K562 (cell line): Measurements from ENCODE around the gene TLE6. TPM values are rescaled to one million over a fixed set of nuclear protein-coding genes. Genes with fewer than 3 reads are reported as not detected.

Source experiments
- BRCA1 ChIP-seq, 2 experiments: fragments of 450-650 bp in 1 of 2; sonication (generic) in 1 of 2; formaldehyde crosslinking in 1 of 2; IDR thresholded peaks; 2 replicates each; pipeline versions ENCODE4 v1.5.0 to v1.6.1; 2017 to 2020; ENCODE audit warnings: mild to moderate bottlenecking in 1 of 2, missing genetic modification reagents in 1 of 2
- CBFB ChIP-seq: sonication (generic); formaldehyde crosslinking; IDR thresholded peaks from 2 replicates; pipeline ENCODE4 v1.4.0; 2020; ENCODE audit warnings: mild to moderate bottlenecking, missing genetic modification reagents
- EP300 ChIP-seq: IDR thresholded peaks from 2 replicates; pipeline ENCODE4 v1.6.1; 2012; ENCODE audit warnings: low read length, improper control_type of control experiment
- ERF ChIP-seq: fragments of 450-650 bp; formaldehyde crosslinking; IDR thresholded peaks from 2 replicates; pipeline ENCODE4 v1.4.0; 2020; ENCODE audit warnings: mild to moderate bottlenecking, mixed read lengths
- FOXJ3 ChIP-seq: sonication (generic); formaldehyde crosslinking; IDR thresholded peaks from 2 replicates; pipeline ENCODE4 v1.4.0; 2020; ENCODE audit warnings: mild to moderate bottlenecking, missing genetic modification reagents
- HDAC1 ChIP-seq, 2 experiments: fragments of 450-650 bp; IDR thresholded peaks; 2 replicates each; pipeline ENCODE4 v1.6.1; 2016 to 2017; ENCODE audit warnings: inconsistent platforms in 1 of 2, mild to moderate bottlenecking in 1 of 2, moderate library complexity in 1 of 2
- HDAC2 ChIP-seq: fragments of 450-650 bp; IDR thresholded peaks from 2 replicates; pipeline ENCODE4 v1.6.1; 2016; ENCODE audit warnings: mild to moderate bottlenecking
- HEY1 ChIP-seq: fragments of 250-450 bp; sonication (Bioruptor Pico); IDR thresholded peaks from 2 replicates; pipeline ENCODE4 v1.5.0; 2020; ENCODE audit warnings: mild to moderate bottlenecking, moderate library complexity, borderline replicate concordance
- HLTF ChIP-seq: fragments of 450-650 bp; IDR thresholded peaks from 2 replicates; pipeline ENCODE4 v1.6.1; 2016
- HNRNPLL ChIP-seq: fragments of 200-400 bp; formaldehyde crosslinking; IDR thresholded peaks from 2 replicates; pipeline ENCODE4 v1.6.1; 2017; ENCODE audit warnings: low read length, low read depth, mild to moderate bottlenecking; ENCODE audit not compliant: poor library complexity, severe bottlenecking
- KAT7 ChIP-seq: sonication (generic); formaldehyde crosslinking; IDR thresholded peaks from 2 replicates; pipeline ENCODE4 v1.8.0; 2022; ENCODE audit warnings: missing genetic modification reagents, mild to moderate bottlenecking, borderline replicate concordance
- KDM1A ChIP-seq, 2 experiments: fragments of 450-650 bp; IDR thresholded peaks; 2 replicates each; pipeline ENCODE4 v1.6.1; 2016; ENCODE audit warnings: mild to moderate bottlenecking in 2 of 2
- LCOR ChIP-seq: sonication (generic); formaldehyde crosslinking; IDR thresholded peaks from 2 replicates; pipeline ENCODE4 v1.8.0; 2022; ENCODE audit warnings: mild to moderate bottlenecking, missing genetic modification reagents
- MEF2D ChIP-seq: conservative IDR thresholded peaks from 2 replicates; pipeline ENCODE4 v1.6.1; 2016; ENCODE audit warnings: low read depth, missing genetic modification characterization, missing compliant biosample characterization
- MYC ChIP-seq, 2 experiments: fragments of 250-450 bp in 1 of 2; sonication (Bioruptor Pico) in 1 of 2; IDR thresholded peaks; 2 replicates each; pipeline versions ENCODE4 v1.5.1 to v1.6.1; 2012 to 2021; ENCODE audit warnings: low read depth in 2 of 2, borderline replicate concordance in 1 of 2, improper control_type of control experiment in 1 of 2, low read length in 1 of 2, mild to moderate bottlenecking in 1 of 2, moderate library complexity in 1 of 2
- PHB2 ChIP-seq: fragments of 450-650 bp; IDR thresholded peaks from 2 replicates; pipeline ENCODE4 v1.6.1; 2017; ENCODE audit warnings: low read depth
- RBM15 ChIP-seq: fragments of 200-400 bp; formaldehyde crosslinking; IDR thresholded peaks from 2 replicates; pipeline ENCODE4 v1.6.1; 2018; ENCODE audit warnings: mild to moderate bottlenecking, low read length, moderate library complexity; ENCODE audit not compliant: insufficient read depth
- RBM17 ChIP-seq: fragments of 200-400 bp; formaldehyde crosslinking; IDR thresholded peaks from 2 replicates; pipeline ENCODE4 v1.6.1; 2017; ENCODE audit warnings: low read depth, mild to moderate bottlenecking, low read length, borderline replicate concordance
- SP1 ChIP-seq: sonication (generic); formaldehyde crosslinking; IDR thresholded peaks from 2 replicates; pipeline ENCODE4 v1.8.1; 2022; ENCODE audit warnings: mild to moderate bottlenecking, missing genetic modification reagents
- ZBTB7A ChIP-seq: IDR thresholded peaks from 2 replicates; pipeline ENCODE4 v1.6.1; 2011; ENCODE audit warnings: low read depth, mild to moderate bottlenecking, low read length, moderate library complexity, borderline replicate concordance; ENCODE audit not compliant: control insufficient read depth
- ZNF143 ChIP-seq: sonication (generic); formaldehyde crosslinking; IDR thresholded peaks from 2 replicates; pipeline ENCODE4 v1.9.0; 2022; ENCODE audit warnings: mild to moderate bottlenecking, missing genetic modification reagents
- ZNF217 ChIP-seq: sonication (generic); formaldehyde crosslinking; IDR thresholded peaks from 2 replicates; pipeline ENCODE4 v1.8.0; 2022; ENCODE audit warnings: mild to moderate bottlenecking, missing genetic modification reagents
- ZNF561 ChIP-seq: fragments of 450-650 bp; formaldehyde crosslinking; conservative IDR thresholded peaks from 2 replicates; pipeline ENCODE4 v1.4.0; 2020; ENCODE audit warnings: mild to moderate bottlenecking, moderate library complexity
- ZNF668 ChIP-seq: fragments of 250-450 bp; sonication (Bioruptor Pico); IDR thresholded peaks from 2 replicates; pipeline ENCODE4 v1.8.0; 2022; ENCODE audit warnings: mild to moderate bottlenecking, inconsistent platforms
- polyA plus RNA-seq, 8 experiments: library from polyadenylated mRNA; depleted of rRNA in 4 of 8; stranded (reverse) in 5 of 8; unstranded in 3 of 8; fragments of >200 nt; fragmentation: Nextera tagmentation in 2 of 8; fragmentation: Illumina TruSeq in 1 of 8; extraction: Ambion mirVana in 2 of 8; extraction: Trizol in 1 of 8; gene quantifications; 2 replicates each; pipeline versions ENCODE4 v1.2.1 to v1.2.3, GENCODE V29; 2011 to 2014; ENCODE audit warnings: inconsistent platforms in 1 of 8, missing spikeins in 1 of 8
- total RNA-seq, 7 experiments: library from RNA; depleted of rRNA in 6 of 7; stranded (reverse); fragments of >200 nt in 6 of 7; fragmentation: Illumina TruSeq in 2 of 7; extraction: Trizol in 2 of 7; gene quantifications; 2 replicates each; pipeline versions ENCODE4 v1.2.1 to v1.2.3, GENCODE V29; 2011 to 2021; ENCODE audit warnings: low replicate concordance in 1 of 7
- TF ChIP-seq, protein P1 (sequence below): fragments of 450-650 bp; IDR thresholded peaks from 2 replicates; pipeline ENCODE4 v1.6.1; 2017; ENCODE audit warnings: mild to moderate bottlenecking, moderate library complexity
- TF ChIP-seq, protein P2 (sequence below): fragments of 250-450 bp; sonication (Bioruptor Pico); IDR thresholded peaks from 2 replicates; pipeline ENCODE4 v1.4.0; 2020; ENCODE audit warnings: mild to moderate bottlenecking, moderate library complexity

The TLE6 gene
- total and polyA plus RNA-seq, 9 of the 15 experiments (the other 6 are each of a cell fraction or from before 2014, with no cell fraction given), result 1.1 to 6.1 (median 2.5) TPM

GRCh38 chr19:3026768-3027167, 49.4 kb downstream of the TLE6 start (continued):
- no peak for TF ChIP-seq FOXJ3 (CRISPR knock-in tag)
- peak; percentile 63 to 82; a peak in 3 of 4 replicates for TF ChIP-seq KDM1A (IDR thresholded peaks at IDR 0.05)
- TF ChIP-seq ZNF668 (CRISPR knock-in tag), result no peak
- no peak for TF ChIP-seq PHB2
- no peak for TF ChIP-seq RBM15
- no peak for TF ChIP-seq ZNF561 (CRISPR knock-in tag)
- TF ChIP-seq KAT7 (CRISPR knock-in tag), result no peak
- TF ChIP-seq, protein P1, sequence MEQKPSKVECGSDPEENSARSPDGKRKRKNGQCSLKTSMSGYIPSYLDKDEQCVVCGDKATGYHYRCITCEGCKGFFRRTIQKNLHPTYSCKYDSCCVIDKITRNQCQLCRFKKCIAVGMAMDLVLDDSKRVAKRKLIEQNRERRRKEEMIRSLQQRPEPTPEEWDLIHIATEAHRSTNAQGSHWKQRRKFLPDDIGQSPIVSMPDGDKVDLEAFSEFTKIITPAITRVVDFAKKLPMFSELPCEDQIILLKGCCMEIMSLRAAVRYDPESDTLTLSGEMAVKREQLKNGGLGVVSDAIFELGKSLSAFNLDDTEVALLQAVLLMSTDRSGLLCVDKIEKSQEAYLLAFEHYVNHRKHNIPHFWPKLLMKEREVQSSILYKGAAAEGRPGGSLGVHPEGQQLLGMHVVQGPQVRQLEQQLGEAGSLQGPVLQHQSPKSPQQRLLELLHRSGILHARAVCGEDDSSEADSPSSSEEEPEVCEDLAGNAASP, result no peak
- TF ChIP-seq SP1 (CRISPR knock-in tag), result no peak
- 0 out of 2 replicates have a peak, but pooled peaks have one; percentile 37 for TF ChIP-seq CBFB (CRISPR knock-in tag)
- TF ChIP-seq ERF, result no peak
- TF ChIP-seq MEF2D (tag), result 0 out of 2 replicates have a peak, but pooled peaks have one; percentile 43
- TF ChIP-seq ZBTB7A, result no peak
- no peak for TF ChIP-seq ZNF217 (CRISPR knock-in tag)
- TF ChIP-seq HLTF, result peak; percentile 39; the same call in 1 of the 2 replicates
- no peak for TF ChIP-seq RBM17
- TF ChIP-seq EP300, result no peak
- TF ChIP-seq HDAC2, result peak; percentile 82; the same call in 1 of the 2 replicates
- no peak for TF ChIP-seq LCOR (CRISPR knock-in tag)
- TF ChIP-seq MYC (IDR thresholded peaks at IDR 0.05; ENCODE audit: low read depth, low read length), result no peak
- no peak for TF ChIP-seq MYC (CRISPR knock-in tag; IDR thresholded peaks at IDR 0.05; ENCODE audit: borderline replicate concordance, low read depth)
- TF ChIP-seq, protein P2, sequence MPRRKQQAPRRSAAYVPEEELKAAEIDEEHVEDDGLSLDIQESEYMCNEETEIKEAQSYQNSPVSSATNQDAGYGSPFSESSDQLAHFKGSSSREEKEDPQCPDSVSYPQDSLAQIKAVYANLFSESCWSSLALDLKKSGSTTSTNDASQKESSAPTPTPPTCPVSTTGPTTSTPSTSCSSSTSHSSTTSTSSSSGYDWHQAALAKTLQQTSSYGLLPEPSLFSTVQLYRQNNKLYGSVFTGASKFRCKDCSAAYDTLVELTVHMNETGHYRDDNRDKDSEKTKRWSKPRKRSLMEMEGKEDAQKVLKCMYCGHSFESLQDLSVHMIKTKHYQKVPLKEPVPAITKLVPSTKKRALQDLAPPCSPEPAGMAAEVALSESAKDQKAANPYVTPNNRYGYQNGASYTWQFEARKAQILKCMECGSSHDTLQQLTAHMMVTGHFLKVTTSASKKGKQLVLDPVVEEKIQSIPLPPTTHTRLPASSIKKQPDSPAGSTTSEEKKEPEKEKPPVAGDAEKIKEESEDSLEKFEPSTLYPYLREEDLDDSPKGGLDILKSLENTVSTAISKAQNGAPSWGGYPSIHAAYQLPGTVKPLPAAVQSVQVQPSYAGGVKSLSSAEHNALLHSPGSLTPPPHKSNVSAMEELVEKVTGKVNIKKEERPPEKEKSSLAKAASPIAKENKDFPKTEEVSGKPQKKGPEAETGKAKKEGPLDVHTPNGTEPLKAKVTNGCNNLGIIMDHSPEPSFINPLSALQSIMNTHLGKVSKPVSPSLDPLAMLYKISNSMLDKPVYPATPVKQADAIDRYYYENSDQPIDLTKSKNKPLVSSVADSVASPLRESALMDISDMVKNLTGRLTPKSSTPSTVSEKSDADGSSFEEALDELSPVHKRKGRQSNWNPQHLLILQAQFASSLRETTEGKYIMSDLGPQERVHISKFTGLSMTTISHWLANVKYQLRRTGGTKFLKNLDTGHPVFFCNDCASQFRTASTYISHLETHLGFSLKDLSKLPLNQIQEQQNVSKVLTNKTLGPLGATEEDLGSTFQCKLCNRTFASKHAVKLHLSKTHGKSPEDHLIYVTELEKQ, result no peak
- no peak for TF ChIP-seq ZNF143 (CRISPR knock-in tag)
- peak in 1 of 2 experiments; percentile 16; a peak in 1 of 4 replicates for TF ChIP-seq HDAC1 (IDR thresholded peaks at IDR 0.05)
- no peak for TF ChIP-seq BRCA1 (IDR thresholded peaks at IDR 0.05)
- no peak for TF ChIP-seq BRCA1 (CRISPR knock-in tag; IDR thresholded peaks at IDR 0.05)
- no peak for TF ChIP-seq HEY1 (CRISPR knock-in tag)
- no peak for TF ChIP-seq HNRNPLL
